ENCODE measurements around the gene ARPC4.
"Not testable (repeated sequence)": the region's sequence is repeated elsewhere in the genome, so short reads cannot be mapped to it uniquely, and the experiment has no call there.

The ARPC4 gene

GRCh38 chr3:9825451-9826040, 32.7 kb downstream of the ARPC4 start:
- no peak for DNase-seq

- DNase-seq: peak; percentile 23
Observed at GRCh38 chr3:9826815-9827573, 34.1 kb downstream of the ARPC4 start.

GRCh38 chr3:9828801-9829755, 36.2 kb downstream of the ARPC4 start:
- DNase-seq: no peak

GRCh38 chr3:9831253-9831652, 38.4 kb downstream of the ARPC4 start:
- DNase-seq: no peak

GRCh38 chr3:9833078-9833477, 40.2 kb downstream of the ARPC4 start:
- DNase-seq: no peak

- DNase-seq: no peak
Observed at GRCh38 chr3:9834520-9835380, 41.9 kb downstream of the ARPC4 start.

- DNase-seq: no peak
Observed at GRCh38 chr3:9837701-9838582, 45.1 kb downstream of the ARPC4 start.

- DNase-seq: no peak
Observed at GRCh38 chr3:9838856-9839255, 46.0 kb downstream of the ARPC4 start.

GRCh38 chr3:9841015-9841414, 48.1 kb downstream of the ARPC4 start:
- DNase-seq: no peak

- DNase-seq: peak; percentile 97
Observed at GRCh38 chr3:9843715-9844438, 51.0 kb downstream of the ARPC4 start, which contains the start of gene RPUSD3. RPUSD3 (minus strand) TSS chr3:9844008; CDS start chr3:9843990, 18 bp downstream.

GRCh38 chr3:9846231-9846630, 53.3 kb downstream of the ARPC4 start:
- DNase-seq: no peak

- DNase-seq: no peak
Observed at GRCh38 chr3:9846931-9847488, 54.1 kb downstream of the ARPC4 start.

GRCh38 chr3:9847870-9848269, 55.0 kb downstream of the ARPC4 start:
- not testable (repeated sequence) for DNase-seq

- DNase-seq: not testable (repeated sequence)
Observed at GRCh38 chr3:9848860-9849259, 56.0 kb downstream of the ARPC4 start.

GRCh38 chr3:9851383-9851782, 58.5 kb downstream of the ARPC4 start:
- not testable (repeated sequence) for DNase-seq

GRCh38 chr3:9851926-9852325, 59.0 kb downstream of the ARPC4 start:
- DNase-seq: not testable (repeated sequence)

- DNase-seq: no peak
Observed at GRCh38 chr3:9852528-9852927, 59.6 kb downstream of the ARPC4 start.

- not testable (repeated sequence) for DNase-seq
Observed at GRCh38 chr3:9854291-9854940, 61.5 kb downstream of the ARPC4 start.

GRCh38 chr3:9855594-9855993, 62.7 kb downstream of the ARPC4 start:
- DNase-seq: no peak
